ENCODE data around the gene NTSR1. TPM values are rescaled to one million over a fixed set of nuclear protein-coding genes. Genes with fewer than 3 reads are reported as not detected.

The NTSR1 gene
- total RNA-seq, 2 donors from 2014 or later, result 0.74 TPM; not detected in 1

- intact Hi-C loops (cut with DNase I), result no loop called here
- DNase-seq (ENCODE audit: low spot score), result no peak
- H3K4me1 ChIP-seq (replicated peaks), result no peaks in the 10 kb centered on the region
- no peak overlapping the region for H3K4me3 ChIP-seq
- no peak overlapping the region for H3K27ac ChIP-seq
- H3K27me3 ChIP-seq (replicated peaks; ENCODE audit: insufficient read depth), result peaks cover 36% of the 10 kb centered on the region
- WGBS, result 76% methylated on average over 20 of the region's 20 CpGs
- no peaks in the 10 kb centered on the region for H3K36me3 ChIP-seq
- TF ChIP-seq POLR2A (IDR thresholded peaks at IDR 0.05) (no peak), POLR2AphosphoS5 (IDR thresholded peaks at IDR 0.05) (no peak), CTCF (IDR thresholded peaks at IDR 0.05) (no peak)
- no peaks in the 10 kb centered on the region for H3K9me3 ChIP-seq
Measured at GRCh38 chr20:62710221-62710885, 1.7 kb downstream of the NTSR1 start.

- TF ChIP-seq POLR2A (IDR thresholded peaks at IDR 0.05) (no peak), CTCF (IDR thresholded peaks at IDR 0.05) (no peak), POLR2AphosphoS5 (IDR thresholded peaks at IDR 0.05) (no peak)
- no peaks in the 10 kb centered on the region for H3K36me3 ChIP-seq
- H3K4me3 ChIP-seq, result no peak overlapping the region
- no peaks in the 10 kb centered on the region for H3K9me3 ChIP-seq
- intact Hi-C loops (cut with DNase I), result no loop called here
- WGBS, result 42% methylated on average over 23 of the region's 23 CpGs
- DNase-seq (ENCODE audit: low spot score), result no peak
- peaks cover 35% of the 10 kb centered on the region for H3K27me3 ChIP-seq (replicated peaks; ENCODE audit: insufficient read depth)
- no peak overlapping the region for H3K27ac ChIP-seq
- H3K4me1 ChIP-seq (replicated peaks), result no peaks in the 10 kb centered on the region
Measured at GRCh38 chr20:62710886-62711702, 2.5 kb downstream of the NTSR1 start.

- no peak overlapping the region for H3K4me3 ChIP-seq
- H3K36me3 ChIP-seq, result no peaks in the 10 kb centered on the region
- no peaks in the 10 kb centered on the region for H3K9me3 ChIP-seq
- H3K27ac ChIP-seq, result no peak overlapping the region
- peaks cover 33% of the 10 kb centered on the region for H3K27me3 ChIP-seq (replicated peaks; ENCODE audit: insufficient read depth)
- H3K4me1 ChIP-seq (replicated peaks), result no peaks in the 10 kb centered on the region
- no peak for DNase-seq (ENCODE audit: low spot score)
- TF ChIP-seq CTCF (IDR thresholded peaks at IDR 0.05) (no peak), POLR2A (IDR thresholded peaks at IDR 0.05) (no peak), POLR2AphosphoS5 (IDR thresholded peaks at IDR 0.05) (no peak)
- WGBS, result 47% methylated on average over 23 of the region's 23 CpGs
- intact Hi-C loops (cut with DNase I), result no loop called here
Measured at GRCh38 chr20:62711703-62712101, 3.1 kb downstream of the NTSR1 start.

GRCh38 chr20:62712606-62713005, 4.0 kb downstream of the NTSR1 start:
- no peak overlapping the region for H3K27ac ChIP-seq
- intact Hi-C loops (cut with DNase I), result no loop called here
- no peak overlapping the region for H3K4me3 ChIP-seq
- DNase-seq (ENCODE audit: low spot score), result no peak
- no peaks in the 10 kb centered on the region for H3K9me3 ChIP-seq
- H3K36me3 ChIP-seq, result no peaks in the 10 kb centered on the region
- WGBS, result 95% methylated on average over 8 of the region's 8 CpGs
- peaks cover 34% of the 10 kb centered on the region for H3K27me3 ChIP-seq (replicated peaks; ENCODE audit: insufficient read depth)
- no peaks in the 10 kb centered on the region for H3K4me1 ChIP-seq (replicated peaks)
- TF ChIP-seq POLR2A (IDR thresholded peaks at IDR 0.05), result no peak

- no peaks in the 10 kb centered on the region for H3K9me3 ChIP-seq
- no peak overlapping the region for H3K4me3 ChIP-seq
- no peaks in the 10 kb centered on the region for H3K36me3 ChIP-seq
- 94% methylated on average over 10 of the region's 10 CpGs for WGBS
- DNase-seq (ENCODE audit: low spot score), result no peak
- no peak overlapping the region for H3K27ac ChIP-seq
- no peak for TF ChIP-seq CTCF (IDR thresholded peaks at IDR 0.05)
- TF ChIP-seq POLR2A (IDR thresholded peaks at IDR 0.05), result no peak
- TF ChIP-seq POLR2AphosphoS5 (IDR thresholded peaks at IDR 0.05), result no peak
- no peaks in the 10 kb centered on the region for H3K4me1 ChIP-seq (replicated peaks)
- intact Hi-C loops (cut with DNase I), result no loop called here
- peaks cover 22% of the 10 kb centered on the region for H3K27me3 ChIP-seq (replicated peaks; ENCODE audit: insufficient read depth)
Measured at GRCh38 chr20:62714006-62714405, 5.4 kb downstream of the NTSR1 start.
